PFSK-1 (cell line): ENCODE data around the gene MAGI1.

Source experiments
- FOXP2 ChIP-seq: optimal IDR thresholded peaks from 2 replicates; pipeline ENCODE3; 2011; ENCODE audit warnings: borderline replicate concordance, control low read depth, inconsistent platforms; ENCODE audit not compliant: insufficient read depth; ENCODE audit errors: extremely low read length, extremely low read depth
- POLR2AphosphoS5 ChIP-seq: IDR thresholded peaks from 2 replicates; pipeline ENCODE4 v1.6.1; 2012; ENCODE audit warnings: low read depth, mild to moderate bottlenecking, control low read depth, low read length, moderate library complexity
- SIN3A ChIP-seq: IDR thresholded peaks from 2 replicates; pipeline ENCODE4 v1.6.1; 2012; ENCODE audit warnings: mild to moderate bottlenecking, low read length, moderate library complexity, borderline replicate concordance; ENCODE audit not compliant: insufficient read depth
- TAF1 ChIP-seq: IDR thresholded peaks from 2 replicates; pipeline ENCODE4 v1.6.1; 2012; ENCODE audit warnings: low read length, control low read depth, borderline replicate concordance; ENCODE audit not compliant: insufficient read depth
- TF ChIP-seq, protein P1 (sequence below), 2 experiments: IDR thresholded peaks; 2 replicates each; pipeline versions ENCODE4 v1.6.1 to v1.8.0; 2011 to 2012; ENCODE audit warnings: low read depth in 2 of 2, low read length in 2 of 2, control low read depth in 1 of 2, inconsistent platforms in 1 of 2, mild to moderate bottlenecking in 1 of 2, moderate library complexity in 1 of 2; ENCODE audit not compliant: insufficient read depth in 1 of 2

The MAGI1 gene

DNA sequence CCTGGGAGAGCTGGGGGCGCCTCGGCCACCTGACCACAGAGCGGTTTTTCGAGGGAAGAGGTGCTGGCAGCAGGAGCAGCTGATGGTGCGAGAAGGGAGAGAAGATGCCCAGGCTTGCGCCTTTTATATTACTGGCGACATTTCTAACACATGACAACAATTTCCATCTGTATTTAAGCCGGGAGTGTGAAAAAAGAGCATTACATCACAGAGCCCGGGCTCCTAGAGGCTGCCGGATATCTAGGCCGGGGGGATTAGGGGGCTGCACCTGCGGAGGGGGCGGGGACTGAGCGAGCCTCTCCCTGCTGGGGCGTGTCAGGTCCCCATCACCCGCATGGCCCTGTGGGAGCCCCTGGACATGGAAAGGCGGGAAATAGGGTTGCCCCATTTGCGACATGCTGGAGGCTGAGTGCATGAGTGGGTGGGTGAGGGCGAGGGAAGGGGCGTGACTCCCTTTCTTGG lies 440.7 kb downstream of the MAGI1 start:
- TF ChIP-seq POLR2AphosphoS5 (no peak), SIN3A (no peak), TAF1 (no peak), FOXP2 (no peak)
- TF ChIP-seq, protein P1, sequence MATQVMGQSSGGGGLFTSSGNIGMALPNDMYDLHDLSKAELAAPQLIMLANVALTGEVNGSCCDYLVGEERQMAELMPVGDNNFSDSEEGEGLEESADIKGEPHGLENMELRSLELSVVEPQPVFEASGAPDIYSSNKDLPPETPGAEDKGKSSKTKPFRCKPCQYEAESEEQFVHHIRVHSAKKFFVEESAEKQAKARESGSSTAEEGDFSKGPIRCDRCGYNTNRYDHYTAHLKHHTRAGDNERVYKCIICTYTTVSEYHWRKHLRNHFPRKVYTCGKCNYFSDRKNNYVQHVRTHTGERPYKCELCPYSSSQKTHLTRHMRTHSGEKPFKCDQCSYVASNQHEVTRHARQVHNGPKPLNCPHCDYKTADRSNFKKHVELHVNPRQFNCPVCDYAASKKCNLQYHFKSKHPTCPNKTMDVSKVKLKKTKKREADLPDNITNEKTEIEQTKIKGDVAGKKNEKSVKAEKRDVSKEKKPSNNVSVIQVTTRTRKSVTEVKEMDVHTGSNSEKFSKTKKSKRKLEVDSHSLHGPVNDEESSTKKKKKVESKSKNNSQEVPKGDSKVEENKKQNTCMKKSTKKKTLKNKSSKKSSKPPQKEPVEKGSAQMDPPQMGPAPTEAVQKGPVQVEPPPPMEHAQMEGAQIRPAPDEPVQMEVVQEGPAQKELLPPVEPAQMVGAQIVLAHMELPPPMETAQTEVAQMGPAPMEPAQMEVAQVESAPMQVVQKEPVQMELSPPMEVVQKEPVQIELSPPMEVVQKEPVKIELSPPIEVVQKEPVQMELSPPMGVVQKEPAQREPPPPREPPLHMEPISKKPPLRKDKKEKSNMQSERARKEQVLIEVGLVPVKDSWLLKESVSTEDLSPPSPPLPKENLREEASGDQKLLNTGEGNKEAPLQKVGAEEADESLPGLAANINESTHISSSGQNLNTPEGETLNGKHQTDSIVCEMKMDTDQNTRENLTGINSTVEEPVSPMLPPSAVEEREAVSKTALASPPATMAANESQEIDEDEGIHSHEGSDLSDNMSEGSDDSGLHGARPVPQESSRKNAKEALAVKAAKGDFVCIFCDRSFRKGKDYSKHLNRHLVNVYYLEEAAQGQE (IDR thresholded peaks at IDR 0.05; ENCODE audit: insufficient read depth in 1 of 2, low read depth in 2 of 2, low read length in 2 of 2) = no peak

DNA sequence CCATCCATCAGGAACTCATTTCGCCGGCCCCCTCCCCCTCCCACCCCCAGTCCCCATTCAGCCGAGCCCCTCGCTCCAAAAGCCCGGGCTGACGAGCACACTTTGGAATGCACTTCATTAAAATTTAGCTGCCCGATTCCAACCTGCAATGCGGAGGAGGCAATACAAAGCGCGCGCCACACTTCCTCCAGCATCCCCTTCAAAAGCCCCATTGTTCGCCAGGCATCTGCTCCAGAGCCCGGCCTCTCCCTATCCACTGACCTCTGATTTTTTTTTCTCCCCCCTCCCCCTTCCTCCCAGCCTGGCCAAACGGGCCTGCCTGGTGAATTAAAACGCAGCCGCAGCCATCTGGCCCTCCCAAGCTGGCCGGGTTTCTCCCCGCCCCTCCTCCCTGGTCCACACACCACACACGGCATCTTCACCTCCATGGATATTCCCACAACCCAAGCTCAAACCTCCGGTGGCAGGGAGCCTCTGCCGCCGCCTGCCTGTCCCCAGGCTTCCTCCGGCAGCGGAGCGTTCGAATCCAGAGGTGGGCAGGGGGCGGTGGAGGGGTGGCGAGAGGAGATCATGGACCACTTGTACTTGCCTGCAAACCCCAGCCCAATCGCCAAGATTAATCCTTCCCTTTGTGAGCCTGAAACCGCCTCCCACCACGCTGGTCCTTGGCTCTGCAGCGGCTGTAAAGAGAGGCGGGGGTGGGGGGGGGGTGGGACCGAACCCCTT lies 441.3 kb downstream of the MAGI1 start:
- TF ChIP-seq SIN3A = no peak
- TF ChIP-seq POLR2AphosphoS5 = no peak
- TF ChIP-seq FOXP2 = no peak
- TF ChIP-seq, protein P1 (IDR thresholded peaks at IDR 0.05; ENCODE audit: insufficient read depth in 1 of 2, low read depth in 2 of 2, low read length in 2 of 2) = no peak
- TF ChIP-seq TAF1 = no peak

DNA sequence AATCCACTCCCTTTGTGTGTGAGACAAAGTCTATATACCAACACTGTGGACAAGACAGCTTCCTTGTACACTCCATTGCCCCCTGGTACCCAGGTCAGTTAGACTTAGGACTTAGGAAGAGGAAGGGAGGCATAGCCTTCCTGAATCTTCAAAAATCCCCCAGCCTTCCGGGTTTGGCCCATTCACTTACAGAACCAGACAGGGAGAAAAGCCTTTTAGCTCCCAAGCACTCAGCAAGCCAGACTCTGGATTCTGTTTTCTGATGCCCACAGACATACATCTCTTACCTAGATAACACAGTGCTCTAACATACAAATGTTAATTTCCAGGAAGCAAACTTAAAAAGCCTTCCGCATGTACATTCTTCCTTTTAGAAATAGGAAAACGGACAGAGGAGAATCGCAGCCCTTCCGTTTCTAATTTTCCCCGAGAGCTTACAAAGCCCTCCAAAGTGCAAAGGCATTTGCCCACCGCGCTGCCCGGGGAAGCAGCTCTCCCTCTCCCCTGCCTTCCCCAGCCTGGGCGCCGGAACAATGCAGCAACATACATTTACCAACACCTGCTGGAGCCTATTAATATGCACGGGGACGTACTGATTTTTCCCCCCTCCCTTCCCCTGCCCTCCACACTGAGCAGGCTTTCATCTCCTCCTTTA lies 442.0 kb downstream of the MAGI1 start:
- TF ChIP-seq, protein P1 (IDR thresholded peaks at IDR 0.05; ENCODE audit: insufficient read depth in 1 of 2, low read depth in 2 of 2, low read length in 2 of 2) = no peak
- no peak for TF ChIP-seq SIN3A
- no peak for TF ChIP-seq TAF1
- no peak for TF ChIP-seq POLR2AphosphoS5
- TF ChIP-seq FOXP2 = no peak

DNA sequence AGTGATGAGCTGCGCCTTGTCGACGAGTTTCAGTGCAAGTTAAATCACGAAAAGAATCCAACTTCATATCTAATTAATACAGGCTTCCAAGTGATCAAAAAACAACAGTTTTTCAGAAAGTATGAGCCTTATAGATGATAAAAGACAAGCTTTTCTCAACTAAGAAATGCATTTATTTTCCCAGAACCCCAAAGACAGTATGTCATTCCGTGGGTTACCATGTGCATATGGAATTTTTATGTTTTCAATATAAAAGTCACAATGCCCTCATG lies 442.8 kb downstream of the MAGI1 start:
- no peak for TF ChIP-seq POLR2AphosphoS5
- TF ChIP-seq SIN3A = no peak
- TF ChIP-seq TAF1 = no peak
- TF ChIP-seq, protein P1 (IDR thresholded peaks at IDR 0.05; ENCODE audit: insufficient read depth in 1 of 2, low read depth in 2 of 2, low read length in 2 of 2) = no peak
- no peak for TF ChIP-seq FOXP2
